GM12873 (cell line): Measurements from ENCODE around the gene EEFSEC.

Experiments used
- CTCF ChIP-seq: IDR thresholded peaks from 2 replicates; pipeline ENCODE4 v1.5.1; 2012; ENCODE audit warnings: low read depth, mild to moderate bottlenecking, moderate library complexity, low read length, control low read depth; ENCODE audit not compliant: insufficient read depth; ENCODE audit errors: missing control alignments

The EEFSEC gene

GRCh38 chr3:128317101-128317697, 163.9 kb downstream of the EEFSEC start:
- TF ChIP-seq CTCF = no peak

GRCh38 chr3:128317698-128318231, 164.5 kb downstream of the EEFSEC start:
- no peak for TF ChIP-seq CTCF

GRCh38 chr3:128318275-128318941, 165.1 kb downstream of the EEFSEC start:
- no peak for TF ChIP-seq CTCF

GRCh38 chr3:128319107-128319506, 165.8 kb downstream of the EEFSEC start:
- no peak for TF ChIP-seq CTCF

GRCh38 chr3:128319741-128320141, 166.5 kb downstream of the EEFSEC start:
- no peak for TF ChIP-seq CTCF

GRCh38 chr3:128320551-128321340, 167.5 kb downstream of the EEFSEC start:
- no peak for TF ChIP-seq CTCF

GRCh38 chr3:128321418-128321817, 168.1 kb downstream of the EEFSEC start:
- no peak for TF ChIP-seq CTCF
